HK-2 (cell line): ENCODE measurements around the gene KCNIP4.

Source experiments
- DNase-seq: peaks from one replicate; pipeline ENCODE4 v3.0.0-alpha.2; 2018; ENCODE audit not compliant: unreplicated experiment

KCNIP4 gene

DNA sequence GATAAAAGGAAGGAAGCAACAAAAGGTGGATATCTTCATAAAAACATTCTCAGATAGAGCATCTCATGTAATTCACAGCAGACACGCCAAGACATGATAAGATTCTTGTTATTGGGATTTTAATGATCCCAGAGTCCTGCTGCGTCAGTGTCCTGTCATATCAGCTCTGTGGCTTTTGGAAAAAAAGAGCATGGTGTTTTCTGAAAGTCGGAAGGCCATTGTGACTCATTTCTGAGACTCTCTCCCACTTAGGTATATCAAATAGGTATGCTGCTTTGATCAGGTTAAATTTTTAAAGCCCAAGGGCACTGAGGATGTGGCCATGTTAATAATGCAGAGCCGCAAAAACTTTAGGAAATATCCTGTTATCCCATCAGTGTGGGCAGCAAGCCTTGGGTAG, 481.0 kb downstream of the KCNIP4 start:
- no peak for DNase-seq

DNA sequence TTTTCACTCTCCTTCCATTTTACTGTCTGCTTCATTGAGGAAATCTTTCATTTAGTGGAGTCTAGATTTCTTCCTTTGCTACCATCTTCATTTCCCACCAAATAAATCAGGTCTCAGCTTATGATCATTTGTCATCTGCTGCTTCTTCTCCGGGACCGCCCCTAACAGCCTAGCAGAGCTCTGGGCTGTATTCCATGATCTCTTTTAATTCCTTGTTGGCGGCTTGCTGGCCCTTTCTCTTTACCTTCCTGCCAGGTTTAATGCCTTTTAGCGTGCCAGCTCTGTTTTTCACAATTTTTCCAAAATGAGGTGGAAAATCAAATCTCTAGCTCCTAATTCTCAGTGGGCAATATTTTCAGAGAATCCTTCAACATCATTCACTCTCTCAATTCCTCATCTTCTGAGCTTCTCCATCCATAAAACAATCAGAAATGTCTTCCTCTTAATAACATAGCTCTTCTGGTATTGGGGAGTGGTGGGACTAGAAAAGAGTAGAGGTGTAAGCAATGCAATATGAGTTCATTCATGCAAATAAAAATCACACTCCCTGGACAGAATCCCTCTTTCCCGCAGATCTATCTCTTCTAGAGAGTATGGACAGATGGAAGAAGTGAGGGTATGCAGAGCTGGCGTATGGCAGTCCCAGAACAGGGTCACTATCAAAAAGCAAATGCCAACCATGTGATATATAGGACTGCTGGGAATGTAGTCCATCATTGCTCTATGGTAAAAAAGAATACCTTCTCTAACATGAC, 491.3 kb downstream of the KCNIP4 start:
- no peak for DNase-seq

DNA sequence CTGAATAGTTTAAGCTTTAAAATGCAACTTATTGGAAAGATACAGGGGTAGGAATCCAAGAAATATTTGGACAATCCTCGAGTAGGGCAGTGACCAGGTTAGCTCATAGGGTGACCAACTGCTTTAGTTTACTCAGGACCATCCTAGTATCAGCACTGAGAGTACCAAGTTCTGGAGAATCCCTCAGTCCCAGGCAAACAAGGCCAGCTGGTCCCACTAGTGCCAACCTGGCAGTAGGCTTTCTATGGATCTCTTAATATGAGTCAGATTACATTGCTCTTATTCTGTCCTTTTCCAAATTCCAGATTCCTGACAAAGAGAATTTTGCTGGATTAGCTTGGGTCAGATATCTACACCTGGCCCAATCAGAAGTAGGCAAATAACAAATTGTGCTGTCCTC, 493.7 kb downstream of the KCNIP4 start:
- DNase-seq: no peak

DNA sequence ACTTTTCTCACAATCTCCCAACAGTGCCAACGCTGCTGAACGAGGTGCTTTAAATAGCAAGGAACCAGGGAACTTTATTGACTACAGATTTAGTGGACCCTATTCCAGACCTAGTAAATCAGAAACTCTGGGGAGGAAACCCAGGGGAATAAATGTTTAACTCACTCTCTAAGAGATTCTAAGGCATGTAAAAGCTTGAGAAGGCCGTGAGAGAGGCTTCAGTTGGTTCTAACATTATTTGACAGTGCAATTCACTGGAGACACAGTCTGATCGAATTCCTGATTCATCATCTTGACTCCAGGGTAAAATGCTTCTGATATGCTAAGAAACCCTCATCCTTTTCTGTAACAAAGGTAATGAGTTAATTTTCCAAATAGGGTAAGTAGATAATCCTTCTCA, 494.4 kb downstream of the KCNIP4 start:
- no peak for DNase-seq

DNA sequence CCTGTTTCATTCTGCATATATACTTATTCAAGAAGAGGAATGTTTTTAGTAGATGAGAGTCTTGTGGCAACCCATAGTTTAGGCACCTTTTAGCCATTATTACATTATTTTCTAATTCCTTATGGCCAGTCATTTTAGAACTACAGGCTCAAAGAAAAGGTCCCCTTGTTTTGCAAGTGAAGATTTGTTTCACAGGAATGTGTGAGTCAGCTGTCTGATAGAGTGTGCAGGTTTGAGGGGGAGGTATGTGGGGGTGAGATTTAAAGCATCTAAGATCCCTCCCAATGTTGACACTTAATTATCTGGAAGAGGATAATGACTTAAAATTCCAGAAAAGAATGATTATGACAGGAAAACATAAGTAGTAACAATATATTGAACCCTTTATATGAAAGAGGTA, 495.6 kb downstream of the KCNIP4 start:
- no peak for DNase-seq

DNA sequence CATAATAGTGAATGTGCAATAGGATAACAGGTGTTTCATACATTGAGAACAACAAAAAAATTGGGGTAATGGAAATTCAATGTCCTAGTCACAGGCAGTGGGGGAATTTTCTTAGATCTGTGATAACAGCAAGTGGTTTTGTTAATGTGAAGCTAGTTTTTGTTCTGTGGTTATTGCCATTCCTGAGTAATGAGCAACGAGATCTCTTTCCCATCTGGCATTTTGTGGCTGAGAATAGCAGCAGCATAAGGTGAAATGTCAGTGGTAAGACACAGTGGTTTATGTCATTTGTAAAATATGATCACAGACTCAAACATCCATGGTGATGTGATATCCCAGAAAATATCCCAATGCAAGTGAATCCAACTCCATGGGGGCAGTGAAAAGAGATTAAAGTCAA, 497.5 kb downstream of the KCNIP4 start:
- DNase-seq: peak; percentile 47

DNA sequence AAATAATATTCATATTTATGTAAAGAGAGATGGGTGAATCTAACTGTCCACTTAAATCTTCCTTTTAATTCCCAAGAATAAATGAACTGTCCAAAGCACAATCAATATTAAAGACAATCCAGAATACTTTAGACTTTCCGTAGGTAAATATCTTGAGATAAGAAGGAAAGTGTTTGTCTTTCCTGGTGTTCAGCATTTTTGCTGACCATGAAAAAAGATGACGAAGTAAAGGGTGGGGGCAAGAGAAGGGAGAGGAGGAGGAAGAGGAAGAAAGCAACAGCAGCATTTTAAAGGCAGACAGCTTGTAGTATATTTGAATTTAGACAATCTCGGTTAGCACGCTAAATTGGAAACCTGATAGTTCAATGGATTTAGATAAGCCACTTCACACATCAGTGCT, 498.2 kb downstream of the KCNIP4 start:
- no peak for DNase-seq

DNA sequence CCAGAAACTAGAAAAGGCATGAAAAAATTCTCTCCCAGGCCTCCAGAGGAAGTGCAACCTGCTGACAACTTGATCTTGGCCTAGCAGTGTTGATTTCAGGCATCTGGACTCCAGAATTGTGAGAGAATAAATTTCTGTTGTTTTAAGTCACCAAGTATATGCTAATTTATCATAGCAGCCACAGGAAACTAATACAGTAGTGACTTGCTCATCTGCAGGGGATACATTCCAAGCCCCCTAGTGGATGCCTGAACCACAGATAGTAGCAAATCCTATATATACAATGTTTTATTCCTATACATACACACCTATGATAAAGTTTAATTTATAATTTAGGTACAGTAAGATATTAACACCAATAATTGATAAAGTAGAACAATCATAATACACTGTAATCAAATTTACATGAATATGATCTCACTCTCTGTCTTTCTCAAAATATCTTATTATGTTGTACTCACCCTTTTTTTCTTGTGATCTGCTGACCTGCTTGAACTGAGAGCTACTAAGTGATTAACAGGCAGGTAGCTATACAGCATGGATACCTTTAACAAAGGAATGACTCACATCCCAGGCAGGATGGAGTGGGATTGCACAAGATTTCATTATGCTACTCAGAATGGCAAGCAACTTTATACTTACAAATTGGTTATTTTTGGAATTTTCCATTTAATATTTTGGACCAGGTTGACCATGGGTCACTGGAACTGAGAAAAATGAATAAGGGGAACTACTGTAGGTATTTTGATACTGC, 501.1 kb downstream of the KCNIP4 start:
- no peak for DNase-seq

DNA sequence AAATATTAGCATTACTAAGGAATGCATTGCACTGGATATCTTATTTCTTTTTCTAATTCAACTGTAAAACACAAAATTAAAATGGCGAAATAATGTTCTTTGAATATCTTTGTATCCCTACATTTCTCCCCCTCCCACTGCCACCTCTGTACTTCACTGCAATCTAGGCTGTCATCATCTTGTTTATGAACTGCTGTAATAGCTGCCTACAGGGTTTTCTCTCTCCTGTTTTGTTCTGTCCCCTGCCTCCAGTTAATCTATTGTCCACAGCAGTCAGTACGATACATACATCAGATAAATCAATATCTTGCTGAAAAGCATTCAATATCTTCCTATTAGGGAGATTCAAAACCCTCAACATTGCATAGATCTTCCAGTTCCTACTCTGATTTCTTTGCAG, 528.4 kb downstream of the KCNIP4 start:
- DNase-seq: no peak

DNA sequence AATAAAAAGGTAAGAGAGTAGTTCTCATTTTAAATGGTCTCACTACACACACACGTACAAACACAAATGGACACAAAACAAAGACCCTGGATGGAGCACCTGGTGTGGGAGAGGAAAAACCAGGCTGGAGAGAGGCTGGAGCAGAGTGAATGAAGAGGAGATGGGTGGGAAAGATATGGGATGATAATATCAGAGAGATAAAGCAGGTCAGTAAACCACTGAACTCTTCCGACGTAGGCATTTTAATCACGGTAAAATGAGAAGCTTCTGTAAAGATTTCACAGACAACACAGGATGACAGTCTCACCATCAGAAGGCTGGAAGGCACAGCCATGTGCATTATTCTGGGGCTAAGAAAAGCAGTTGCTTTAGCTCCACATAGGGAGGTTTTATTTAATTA, 532.8 kb downstream of the KCNIP4 start:
- no peak for DNase-seq

DNA sequence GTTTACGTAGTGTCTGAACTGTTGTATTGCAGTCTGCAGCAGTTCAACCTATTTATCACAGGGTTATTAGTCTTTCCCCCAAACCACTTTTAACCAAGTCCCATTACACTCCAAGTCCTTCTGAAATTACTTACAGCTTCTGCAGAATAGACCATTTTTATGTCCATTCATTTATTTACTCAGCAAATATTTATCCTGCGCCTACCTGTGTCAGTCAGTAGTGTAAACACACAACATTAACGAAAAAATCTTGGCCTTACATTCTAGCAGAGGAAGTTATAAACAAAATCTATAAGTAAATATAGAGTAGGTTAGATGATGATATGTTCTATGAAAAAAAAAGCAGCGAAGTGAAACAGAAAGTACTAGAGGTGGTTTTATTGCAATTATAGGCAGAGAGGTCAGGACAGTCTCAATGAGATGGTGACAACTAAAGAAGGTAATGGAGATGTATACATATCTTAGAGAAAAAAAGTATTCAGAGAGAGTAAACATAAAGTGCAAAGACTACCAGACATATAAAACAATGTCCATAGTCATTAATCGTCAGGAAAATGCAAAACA, 534.7 kb downstream of the KCNIP4 start:
- DNase-seq: no peak

DNA sequence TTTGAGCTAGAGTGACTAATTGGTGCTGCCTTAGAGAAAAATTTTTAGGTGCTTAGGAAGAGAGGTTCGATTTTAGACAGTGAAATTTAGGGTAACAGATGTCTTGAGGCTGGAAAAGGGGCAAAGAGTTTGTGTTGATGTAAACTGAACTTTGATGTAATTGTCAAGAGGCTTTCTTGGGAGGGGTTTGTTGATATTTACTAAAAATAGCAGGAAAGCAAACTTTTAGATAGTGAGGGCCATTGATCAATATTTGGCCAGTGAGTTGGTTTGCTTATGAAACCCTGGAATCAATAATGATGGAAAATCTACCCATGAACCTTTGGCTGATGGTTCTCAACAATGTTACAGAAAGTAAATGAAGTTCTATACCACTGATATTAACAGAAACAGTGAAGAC, 537.5 kb downstream of the KCNIP4 start:
- no peak for DNase-seq

DNA sequence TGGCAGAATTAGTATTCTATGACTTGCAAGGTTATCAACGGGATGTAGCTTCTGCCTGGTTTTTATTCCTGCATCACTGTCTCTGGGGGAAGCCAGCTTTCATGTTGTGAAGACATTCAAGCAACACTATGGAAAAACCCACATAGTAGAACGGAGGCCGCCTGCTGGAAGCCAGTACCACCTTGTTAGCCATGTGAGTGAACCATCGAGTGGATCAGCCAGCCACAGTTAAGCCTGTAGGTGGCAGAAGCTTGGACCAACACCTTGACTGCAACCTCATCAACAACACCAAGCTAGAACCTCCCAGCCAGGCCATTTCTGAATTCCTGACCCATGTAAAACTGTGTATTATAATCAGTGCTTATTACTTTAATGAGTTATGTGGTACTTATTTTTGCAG, 538.2 kb downstream of the KCNIP4 start:
- DNase-seq: no peak

DNA sequence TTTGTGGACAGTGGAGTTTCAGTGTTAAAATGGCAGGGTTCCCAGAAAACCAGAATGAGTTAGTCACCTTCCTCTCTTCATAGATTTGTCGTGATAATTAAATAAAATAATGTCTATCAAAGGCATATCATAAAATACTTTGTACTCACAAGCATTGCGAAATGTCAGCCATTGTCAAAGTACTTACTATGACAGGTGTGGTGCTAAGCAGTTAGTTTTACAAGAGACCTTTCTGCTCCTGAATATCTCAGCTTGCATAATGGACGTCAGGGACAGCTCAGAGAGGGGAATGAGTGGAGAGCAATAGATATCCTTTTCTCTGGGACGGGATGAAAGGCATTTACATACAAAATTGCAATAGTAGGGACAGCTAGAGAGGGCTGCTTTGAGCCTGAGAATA, 560.9 kb downstream of the KCNIP4 start:
- no peak for DNase-seq

DNA sequence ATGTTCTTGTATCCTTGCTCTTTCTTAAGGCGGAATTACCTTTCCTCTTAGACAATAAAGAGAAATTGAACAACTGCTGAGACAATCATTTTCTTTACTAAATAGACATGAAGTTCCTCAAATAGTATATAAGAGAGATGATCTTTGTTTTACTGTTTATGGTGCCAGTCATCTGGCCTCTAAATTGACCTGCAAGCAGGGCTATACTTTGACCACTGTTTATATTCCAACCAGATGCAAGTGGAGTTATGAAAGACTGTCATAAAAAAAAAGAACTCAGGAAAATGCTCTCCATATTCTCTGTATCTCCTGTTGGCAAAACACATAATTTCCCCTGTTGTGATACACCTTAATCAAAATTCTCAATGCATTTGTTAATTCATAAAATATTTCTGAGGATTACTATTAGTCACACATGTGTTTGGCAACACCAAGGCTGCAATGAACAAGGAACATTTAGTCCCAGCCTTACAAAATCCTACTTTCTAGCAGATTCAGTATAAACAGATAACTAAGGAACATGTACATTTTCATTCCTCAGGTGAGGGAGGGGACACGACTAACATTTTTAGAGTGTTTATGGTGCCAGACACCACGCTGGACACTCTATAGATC, 562.3 kb downstream of the KCNIP4 start:
- DNase-seq: no peak

DNA sequence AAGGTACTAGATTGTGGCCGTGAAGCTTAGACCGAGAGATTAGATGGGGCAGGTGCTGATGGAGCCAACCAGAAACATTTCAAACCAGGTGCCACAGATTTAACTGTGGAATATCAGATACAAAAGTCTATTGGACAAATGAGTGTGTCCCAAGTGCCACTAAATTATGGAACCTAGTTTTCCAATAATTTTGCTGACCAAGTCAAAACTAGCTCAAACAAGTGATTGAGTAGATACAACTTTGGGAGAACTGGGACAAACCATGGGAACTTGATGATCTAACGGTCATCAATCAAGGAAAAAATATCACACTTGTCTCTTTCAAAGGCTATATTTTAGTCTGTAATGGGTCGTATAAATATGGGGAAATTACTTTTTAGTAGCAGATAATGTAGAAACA, 562.9 kb downstream of the KCNIP4 start:
- DNase-seq: no peak

DNA sequence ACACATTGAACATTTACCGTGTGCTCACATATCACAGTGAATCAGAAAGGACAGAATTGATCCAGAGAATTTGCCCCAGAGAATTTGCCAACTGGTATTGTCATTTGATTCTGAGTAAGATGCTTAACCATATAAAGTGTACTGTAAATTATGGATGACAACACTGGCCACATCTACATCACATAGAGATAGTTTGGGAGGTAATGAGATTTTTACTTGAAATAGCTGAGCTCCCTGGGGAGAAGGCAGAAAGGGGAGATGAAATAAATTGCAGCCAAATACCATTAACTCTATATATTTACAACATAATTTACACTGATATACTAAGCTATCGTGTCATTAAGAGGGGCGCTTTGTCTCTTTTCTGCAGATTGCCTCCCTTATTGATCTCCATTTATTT, 564.0 kb downstream of the KCNIP4 start:
- no peak for DNase-seq

DNA sequence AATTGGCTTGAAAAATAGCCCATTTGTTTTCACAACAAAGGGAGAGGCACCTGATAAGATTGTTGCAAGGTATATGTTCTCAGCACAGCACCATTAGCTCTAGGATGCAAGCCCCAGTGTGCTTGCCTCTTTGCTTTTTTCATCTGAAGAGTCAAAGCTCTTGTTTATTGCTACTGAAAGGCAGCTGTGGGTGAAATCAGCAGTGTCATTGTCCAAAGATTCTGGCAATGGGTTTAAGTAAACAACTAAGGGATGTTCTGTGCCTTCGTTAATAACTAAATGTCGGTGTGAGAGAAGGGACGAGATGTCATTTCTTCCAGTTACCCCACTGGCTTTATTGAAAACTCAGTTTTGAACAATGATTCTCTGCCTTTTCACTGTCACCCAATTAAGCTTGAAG, 567.7 kb downstream of the KCNIP4 start:
- DNase-seq: no peak

DNA sequence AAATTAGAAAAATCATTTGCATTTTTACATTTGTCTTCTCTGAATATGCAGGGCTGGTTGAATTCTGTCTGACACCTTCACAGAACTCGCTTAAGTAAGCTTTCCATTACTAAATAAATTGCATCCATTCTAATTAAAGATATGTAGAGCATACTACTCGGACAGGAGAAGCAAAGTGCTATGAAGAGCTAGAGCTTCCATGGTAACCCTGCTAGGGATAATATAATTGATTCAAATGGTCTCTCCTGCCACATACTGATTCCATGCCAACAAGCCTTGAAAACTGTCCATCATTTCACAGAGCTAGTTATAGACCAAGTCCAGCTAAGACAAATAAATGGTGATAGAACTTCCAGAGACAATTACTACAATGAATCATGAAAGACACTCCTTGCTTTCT, 571.5 kb downstream of the KCNIP4 start:
- DNase-seq: no peak

DNA sequence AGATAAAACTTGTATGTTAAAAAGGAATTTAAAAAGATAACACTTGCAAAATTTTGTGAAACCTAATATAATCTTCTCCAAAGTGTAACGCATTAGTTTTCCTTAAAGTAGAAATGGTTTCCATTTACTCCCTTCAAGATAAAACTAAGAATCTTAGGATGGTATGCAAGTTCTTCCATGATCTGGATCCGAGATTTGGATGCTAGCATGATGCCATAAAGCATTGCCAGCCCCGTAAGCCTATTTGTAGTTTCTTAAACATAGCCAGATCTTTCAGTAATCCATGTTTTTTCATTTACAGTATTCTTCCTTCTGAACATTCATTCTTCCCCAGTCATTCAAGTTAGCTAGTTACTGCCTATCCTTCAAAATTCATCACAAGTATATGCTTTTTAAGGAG, 572.4 kb downstream of the KCNIP4 start:
- no peak for DNase-seq

DNA sequence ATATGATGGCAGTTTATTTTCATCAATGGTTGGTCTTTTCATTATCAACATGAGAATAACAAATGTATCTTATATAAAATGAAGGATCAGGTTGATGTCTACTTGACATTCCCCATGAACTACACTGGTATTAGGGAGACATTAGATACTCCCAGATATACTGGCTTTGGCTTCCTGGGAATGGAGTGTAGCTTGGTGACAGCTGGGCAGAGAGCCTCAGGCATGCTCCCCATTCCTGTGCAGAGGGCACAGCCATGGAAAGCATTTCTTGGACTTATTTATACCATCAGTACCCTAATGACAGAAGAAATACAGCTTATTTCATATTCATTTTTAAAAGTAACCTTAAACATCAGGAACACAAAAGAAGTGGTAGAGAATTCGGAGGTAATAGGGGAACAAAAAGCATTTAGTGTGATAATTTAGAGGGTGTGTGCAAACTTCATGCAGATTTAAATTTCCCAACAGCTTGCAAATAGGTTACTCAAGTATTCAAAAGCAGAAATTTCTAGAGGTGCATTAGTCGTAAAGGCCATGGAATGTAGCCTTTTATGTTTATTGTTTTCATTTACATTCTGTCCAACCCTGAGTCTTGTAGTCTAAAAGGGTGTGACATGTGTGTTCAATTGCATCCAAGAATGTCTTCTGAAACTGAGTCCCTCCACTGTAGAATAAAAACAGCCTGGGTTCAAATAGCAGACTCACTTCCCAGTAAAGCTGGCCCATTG, 573.8 kb downstream of the KCNIP4 start:
- no peak for DNase-seq

DNA sequence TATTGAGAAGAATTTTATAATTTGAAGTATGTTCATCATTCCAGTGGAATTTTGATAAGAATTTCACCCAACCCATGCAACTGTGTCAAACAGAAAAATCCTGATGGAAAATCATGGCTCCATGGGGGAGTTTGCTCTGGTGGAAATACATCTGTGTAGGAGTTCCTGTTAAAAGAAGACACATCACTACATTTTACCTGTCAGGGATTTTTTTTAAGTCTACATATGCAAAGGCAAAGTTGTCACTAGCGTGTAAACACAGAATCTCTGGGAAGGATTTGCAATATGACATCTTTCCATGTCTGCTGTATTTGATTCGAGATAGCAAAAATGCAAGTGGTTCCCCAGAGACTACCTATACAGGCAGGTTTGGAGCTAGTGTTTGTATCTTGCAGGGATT, 581.0 kb downstream of the KCNIP4 start:
- DNase-seq: no peak
